Epithelial cell of esophagus (primary cell): ENCODE data around the gene ZNF714.

ENCODE experiments used
- DNase-seq: peaks from one replicate; pipeline ENCODE4 v3.0.0; 2010; ENCODE audit warnings: low read depth
- H3K4me3 ChIP-seq: 2 replicates; pipeline ENCODE4 v1.5.1; 2011; ENCODE audit warnings: mild to moderate bottlenecking, low read length, control low read depth
- CTCF ChIP-seq: IDR thresholded peaks from 2 replicates; pipeline ENCODE4 v1.5.1; 2011; ENCODE audit warnings: low read depth, mild to moderate bottlenecking, low read length, control low read depth, inconsistent platforms; ENCODE audit not compliant: insufficient read depth; ENCODE audit errors: missing control alignments

ZNF714 gene

DNA sequence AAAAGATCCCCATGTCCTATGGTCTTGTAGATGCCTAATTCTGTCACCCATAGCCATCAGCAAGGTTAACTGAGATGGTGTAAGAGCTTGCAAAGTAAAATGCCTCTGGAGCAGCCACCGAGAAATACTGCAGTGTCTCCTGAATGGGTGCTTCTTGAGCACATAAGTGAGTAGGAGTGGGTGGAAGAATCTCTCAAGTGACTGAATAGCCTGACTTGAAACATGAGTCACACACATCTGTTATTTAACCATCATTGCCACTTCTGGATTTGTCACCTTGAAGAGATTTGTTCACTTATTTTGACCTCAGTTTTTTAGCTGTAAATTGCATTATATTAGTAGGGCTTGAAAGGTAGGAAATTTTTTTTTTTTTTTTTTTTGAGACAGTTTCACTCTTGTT is 2.3 kb downstream of the ZNF714 start:
- DNase-seq: peak; percentile 70
- no peak overlapping the region for H3K4me3 ChIP-seq
- no peak for TF ChIP-seq CTCF

DNA sequence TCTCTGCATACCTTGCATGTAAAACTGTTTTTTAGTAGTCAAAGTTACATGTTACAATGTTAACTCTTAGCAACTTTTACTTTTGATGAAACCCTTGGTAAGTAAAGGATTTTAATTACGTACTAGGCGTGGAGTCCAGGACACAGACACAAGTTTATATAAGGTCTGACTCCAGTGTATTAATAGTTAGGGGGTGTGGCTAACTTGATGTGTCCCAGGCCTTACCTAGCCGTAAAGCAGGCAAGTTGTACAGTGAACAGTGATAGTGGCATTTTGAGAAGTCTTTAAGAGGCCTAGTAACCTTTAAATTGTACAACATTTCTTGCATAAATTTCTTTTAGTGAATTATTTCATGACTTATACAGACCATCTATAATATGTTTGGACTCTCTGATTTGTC is 5.9 kb downstream of the ZNF714 start:
- no peak overlapping the region for H3K4me3 ChIP-seq
- no peak for DNase-seq
- TF ChIP-seq CTCF: no peak

GRCh38 chr19:21092109-21092508 is 10.1 kb downstream of the ZNF714 start:
- DNase-seq: no peak
- no peak overlapping the region for H3K4me3 ChIP-seq
- TF ChIP-seq CTCF: no peak

DNA sequence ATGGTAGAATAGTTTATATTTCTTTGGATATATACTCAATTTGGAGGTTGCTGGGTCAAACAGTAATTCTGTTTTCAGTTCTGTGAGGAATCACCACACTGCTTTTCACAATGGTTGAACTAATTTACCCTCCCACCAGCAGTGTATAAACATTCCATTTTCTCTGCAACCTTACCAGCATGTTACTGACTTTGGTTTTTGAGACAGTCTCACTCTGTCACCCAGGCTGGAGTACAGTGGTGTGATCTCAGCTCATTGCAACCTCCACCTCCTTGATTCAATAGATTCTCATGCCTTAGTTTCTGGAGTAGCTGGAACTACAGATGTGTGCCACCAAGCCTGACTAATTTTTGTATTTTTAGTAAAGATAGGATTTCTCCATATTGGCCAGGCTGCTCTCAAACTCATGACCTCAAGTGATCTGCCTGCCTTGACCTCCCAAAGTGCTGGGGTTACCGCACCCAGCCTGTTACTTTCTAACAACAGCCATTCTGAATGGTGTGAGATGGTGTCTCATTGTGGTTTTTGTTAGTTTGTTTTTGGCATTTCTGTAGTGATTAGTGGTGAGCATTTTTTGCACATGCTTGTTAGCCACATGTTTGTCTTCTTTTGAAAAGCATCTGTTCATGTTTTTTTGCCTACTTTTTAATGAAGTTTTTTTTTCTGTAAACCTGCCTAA is 12.5 kb downstream of the ZNF714 start:
- no peak overlapping the region for H3K4me3 ChIP-seq
- no peak for TF ChIP-seq CTCF

GRCh38 chr19:21098291-21098690 is 16.3 kb downstream of the ZNF714 start:
- no peak overlapping the region for H3K4me3 ChIP-seq
- DNase-seq: peak; percentile 60
- no peak for TF ChIP-seq CTCF

More for the DNA sequence above, 12.5 kb downstream of the ZNF714 start:
- no peak for DNase-seq

DNA sequence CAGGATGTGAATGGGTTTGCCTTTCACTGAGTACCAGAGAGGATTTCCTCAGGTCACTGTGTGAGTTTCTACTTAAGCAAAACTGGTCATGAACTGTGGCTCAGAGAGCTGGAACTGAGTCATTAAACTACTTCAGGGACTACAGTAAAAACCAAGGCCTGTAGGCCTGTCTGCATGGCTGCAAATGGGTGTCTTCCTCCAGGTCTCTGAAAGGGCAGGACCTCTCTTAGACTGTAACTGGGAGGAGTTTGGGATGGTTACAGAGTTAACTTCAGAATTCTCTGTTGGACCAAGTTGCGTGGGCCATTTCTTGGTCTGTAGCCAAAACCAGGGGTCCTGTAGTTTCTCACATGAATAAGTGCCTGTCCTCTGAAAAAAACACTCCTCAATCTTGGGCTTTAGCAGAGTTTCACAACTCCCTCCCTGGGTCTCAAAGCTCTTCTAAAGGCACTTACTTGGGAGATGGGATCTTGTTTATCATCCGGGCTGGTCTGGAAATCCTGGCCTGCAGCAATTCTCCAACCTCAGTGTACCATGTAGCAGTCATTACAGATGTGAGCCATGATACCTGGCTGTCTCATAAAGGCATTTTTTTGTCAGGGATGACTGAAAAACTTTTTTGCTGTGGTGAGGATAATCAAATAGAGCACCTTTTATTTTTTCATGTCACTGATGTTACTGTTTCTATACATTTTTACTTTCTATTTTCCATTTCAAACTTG is 19.7 kb downstream of the ZNF714 start:
- H3K4me3 ChIP-seq: no peak overlapping the region
- TF ChIP-seq CTCF: no peak
- DNase-seq: peak; percentile 20
